GM10266 (cell line): ENCODE results near the gene CEP104.
A peak's percentile ranks its signal among the peaks of the same experiment; 100 is the strongest.

Source experiments
- DNase-seq: peaks from one replicate; pipeline ENCODE4 v3.0.0; 2012; ENCODE audit errors: extremely low spot score
- CTCF ChIP-seq: IDR thresholded peaks from 2 replicates; pipeline ENCODE4 v1.5.1; 2012; ENCODE audit warnings: mild to moderate bottlenecking, low read depth; ENCODE audit not compliant: control insufficient read depth, insufficient read depth; ENCODE audit errors: missing control alignments

The CEP104 gene

GRCh38 chr1:3903141-3904005 lies 46.4 kb upstream of the CEP104 start:
- DNase-seq, result no peak
- no peak for TF ChIP-seq CTCF

GRCh38 chr1:3902571-3903091 lies 45.6 kb upstream of the CEP104 start:
- TF ChIP-seq CTCF, result no peak
- no peak for DNase-seq

- TF ChIP-seq CTCF, result no peak
- no peak for DNase-seq
These were observed 45.1 kb upstream of the CEP104 start for GRCh38 chr1:3902111-3902511.

GRCh38 chr1:3900969-3901529 lies 44.0 kb upstream of the CEP104 start:
- no peak for TF ChIP-seq CTCF

GRCh38 chr1:3900150-3900968 lies 43.3 kb upstream of the CEP104 start, which contains the start of gene C1orf174:
TSS of gene C1orf174 (minus strand) at chr1:3900272. CDS start at chr1:3900186, 86 bp downstream.
- TF ChIP-seq CTCF, result no peak
- peak; percentile 94 for DNase-seq

More at GRCh38 chr1:3900969-3901529, 44.0 kb upstream of the CEP104 start:
- peak; percentile 97 for DNase-seq

- TF ChIP-seq CTCF, result no peak
- DNase-seq, result peak; percentile 61
These were observed 42.7 kb upstream of the CEP104 start for GRCh38 chr1:3899754-3900149.
